HepG2 (cell line): ENCODE results near the gene PTPN20. TPM values are rescaled to one million over a fixed set of nuclear protein-coding genes. Genes with fewer than 3 reads are reported as not detected.

Source experiments
- ATAC-seq: fragments of 200-7000 bp; cut with Tn5 transposase; 3 replicates; pipeline ENCODE4 v1.9.1; 2020; ENCODE audit warnings: mild to moderate bottlenecking, moderate library complexity
- BruUV-seq: library from RNA; stranded (reverse); fragments of 400-500 nt; replicated peaks from 2 replicates; lab custom pipeline; 2021; lab: Mats Ljungman, UMichigan
- CTCF ChIA-PET: fragments of 300-600 bp; formaldehyde crosslinking; extraction: SDS; loops from one replicate; lab custom pipeline; 2021; ENCODE audit warnings: low total read pairs, inconsistent platforms, low intra/inter-chr PET ratio; lab: Yijun Ruan, JAX
- POLR2A ChIA-PET: fragments of 350-600 bp; sonication (Branson Sonifier 250); formaldehyde crosslinking; loops from one replicate; lab custom pipeline; 2020; ENCODE audit warnings: antibody characterized with exemption, inconsistent platforms; lab: Yijun Ruan, JAX
- DNase-seq: peaks from one replicate; pipeline ENCODE4 v3.0.0-alpha.2; 2015; ENCODE audit warnings: low spot score
- FAIRE-seq: peaks from 3 replicates; lab custom pipeline; 2011; peaks lifted over from hg19 to GRCh38; lab: Jason Lieb, UNC
- H2AFZ ChIP-seq: one replicate; pipeline ENCODE4 v1.6.1; 2011; ENCODE audit warnings: low read length, inconsistent platforms
- H3K27ac ChIP-seq: fragments of 300-600 bp; 3 replicates; pipeline ENCODE4 v1.8.0; 2011; ENCODE audit warnings: mixed run types, mild to moderate bottlenecking, mixed read lengths, low read length, inconsistent platforms; ENCODE audit not compliant: insufficient read depth; ENCODE audit errors: extremely low read length
- H3K27me3 ChIP-seq, 2 experiments: fragments of 200-600 bp in 1 of 2; 2 replicates in 1 of 2; 3 replicates in 1 of 2; pipeline versions ENCODE4 v1.6.0 to v1.8.0; 2011; ENCODE audit warnings: low read length in 2 of 2, mild to moderate bottlenecking in 2 of 2, moderate library complexity in 2 of 2, inconsistent platforms in 1 of 2; ENCODE audit not compliant: insufficient read depth in 2 of 2, control insufficient read depth in 1 of 2
- H3K36me3 ChIP-seq, 2 experiments: fragments of 200-600 bp in 1 of 2; replicated peaks in 1 of 2; 2 replicates in 1 of 2; 3 replicates in 1 of 2; pipeline versions ENCODE4 v1.5.1 to v1.8.0; 2011; ENCODE audit warnings: low read length in 2 of 2, inconsistent platforms in 1 of 2; ENCODE audit not compliant: insufficient read depth in 2 of 2, control insufficient read depth in 1 of 2
- H3K4me1 ChIP-seq: 2 replicates; pipeline ENCODE4 v1.5.1; 2012; ENCODE audit warnings: low read length, inconsistent platforms; ENCODE audit not compliant: insufficient read depth
- H3K4me2 ChIP-seq: 2 replicates; pipeline ENCODE4 v1.6.0; 2011; ENCODE audit warnings: low read depth, low read length, inconsistent platforms
- H3K4me3 ChIP-seq, 3 experiments: fragments of 200-600 bp in 1 of 3; sonication (generic), shearing (Covaris generic) in 1 of 3; replicated peaks in 1 of 3; 2 replicates each; pipeline ENCODE4 v1.5.1; 2011 to 2016; ENCODE audit warnings: low read length in 3 of 3, inconsistent platforms in 2 of 3, low read depth in 2 of 3, mild to moderate bottlenecking in 2 of 3, control low read depth in 1 of 3, mixed read lengths in 1 of 3; ENCODE audit not compliant: insufficient read depth in 1 of 3
- H3K79me2 ChIP-seq: one replicate; pipeline ENCODE4 v1.6.1; 2011; ENCODE audit warnings: low read length, inconsistent platforms; ENCODE audit not compliant: insufficient read depth
- H3K9ac ChIP-seq: 2 replicates; pipeline ENCODE4 v1.6.0; 2011; ENCODE audit warnings: mild to moderate bottlenecking, low read depth, low read length, inconsistent platforms; ENCODE audit not compliant: insufficient read depth
- H3K9me3 ChIP-seq: 2 replicates; pipeline ENCODE4 v1.5.1; 2012; ENCODE audit warnings: mild to moderate bottlenecking, low read length
- H4K20me1 ChIP-seq: 2 replicates; pipeline ENCODE4 v1.6.0; 2011; ENCODE audit warnings: inconsistent platforms, mild to moderate bottlenecking, low read length, moderate library complexity; ENCODE audit not compliant: insufficient read depth
- ATF7 ChIP-seq, 2 experiments: fragments of 450-650 bp in 1 of 2; sonication (generic) in 1 of 2; formaldehyde crosslinking in 1 of 2; IDR thresholded peaks; 2 replicates each; pipeline versions ENCODE4 v1.4.0 to v1.6.1; 2016 to 2020; ENCODE audit warnings: antibody characterized with exemption in 1 of 2, mild to moderate bottlenecking in 1 of 2, missing genetic modification reagents in 1 of 2
- ATRX ChIP-seq: sonication (generic); formaldehyde crosslinking; IDR thresholded peaks from 2 replicates; pipeline ENCODE4 v1.4.0; 2020; ENCODE audit warnings: missing genetic modification reagents, borderline replicate concordance
- ELF3 ChIP-seq: IDR thresholded peaks from 2 replicates; pipeline ENCODE4 v1.6.1; 2016; ENCODE audit warnings: missing genetic modification reagents, missing compliant biosample characterization
- EZH2 ChIP-seq: conservative IDR thresholded peaks from 2 replicates; pipeline ENCODE4 v1.6.1; 2012; ENCODE audit warnings: mild to moderate bottlenecking, low read depth, low read length, moderate library complexity
- HCFC1 ChIP-seq: fragments of 150-350 bp; IDR thresholded peaks from 2 replicates; pipeline ENCODE4 v1.6.1; 2014; ENCODE audit warnings: low read depth, low read length
- IRX3 ChIP-seq: sonication (generic); formaldehyde crosslinking; IDR thresholded peaks from 2 replicates; pipeline ENCODE4 v1.8.1; 2023; ENCODE audit warnings: mild to moderate bottlenecking, low read depth, missing genetic modification reagents, borderline replicate concordance
- KLF12 ChIP-seq: sonication (generic); formaldehyde crosslinking; IDR thresholded peaks from 2 replicates; pipeline ENCODE4 v1.4.0; 2020; ENCODE audit warnings: missing genetic modification reagents, borderline replicate concordance
- MXD1 ChIP-seq: sonication (generic); formaldehyde crosslinking; IDR thresholded peaks from 2 replicates; pipeline ENCODE4 v1.4.0; 2020; ENCODE audit warnings: mild to moderate bottlenecking, missing genetic modification reagents
- NCOA5 ChIP-seq: sonication (generic); formaldehyde crosslinking; IDR thresholded peaks from 2 replicates; pipeline ENCODE4 v1.4.0; 2020; ENCODE audit warnings: missing genetic modification reagents
- PREB ChIP-seq: sonication (generic); formaldehyde crosslinking; IDR thresholded peaks from 2 replicates; pipeline ENCODE4 v1.4.0; 2020; ENCODE audit warnings: missing genetic modification reagents
- SRSF1 ChIP-seq: fragments of 200-400 bp; formaldehyde crosslinking; optimal IDR thresholded peaks from 2 replicates; pipeline ENCODE3; 2017; ENCODE audit warnings: mild to moderate bottlenecking, low read depth, low read length, moderate library complexity
- ZBTB14 ChIP-seq: sonication (generic); formaldehyde crosslinking; IDR thresholded peaks from 2 replicates; pipeline ENCODE4 v1.4.0; 2020; ENCODE audit warnings: missing genetic modification reagents
- ZNF121 ChIP-seq: sonication (generic); formaldehyde crosslinking; IDR thresholded peaks from 2 replicates; pipeline ENCODE4 v1.5.0; 2020; ENCODE audit warnings: mild to moderate bottlenecking, missing genetic modification reagents
- ZNF468 ChIP-seq: sonication (generic); formaldehyde crosslinking; IDR thresholded peaks from 2 replicates; pipeline ENCODE4 v1.8.0; 2022; ENCODE audit warnings: mild to moderate bottlenecking, moderate library complexity, missing genetic modification reagents
- ZNF563 ChIP-seq: sonication (generic); formaldehyde crosslinking; IDR thresholded peaks from 2 replicates; pipeline ENCODE4 v1.8.0; 2022; ENCODE audit warnings: mild to moderate bottlenecking, moderate library complexity, missing genetic modification reagents
- WGBS: methylation state at CpG from one replicate; pipeline ENCODE4 v1.1.6; 2017; ENCODE audit warnings: low lambda C conversion rate; 5-methylcytosine and 5-hydroxymethylcytosine counted together
- in situ Hi-C: cut with HindIII; loops from 2 replicates; pipeline ENCODE4 v1.10.0; 2017; ENCODE audit warnings: low pct_unique_long_range_greater_than_20kb; ENCODE audit not compliant: extremely low pct_ligation_motif_present
- intact Hi-C: fragments of 100-400 bp; cut with micrococcal nuclease; formaldehyde crosslinking; loops from one replicate; pipeline ENCODE4 v1.10.0; 2022; ENCODE audit not compliant: unreplicated experiment
- polyA plus RNA-seq, 8 experiments: library from polyadenylated mRNA; depleted of rRNA in 3 of 8; stranded (reverse) in 7 of 8; unstranded in 1 of 8; fragments of >200 nt; fragmentation: Illumina TruSeq in 4 of 8; extraction: Trizol in 4 of 8; gene quantifications; 2 replicates each; pipeline versions ENCODE4 v1.2.1 to v1.2.3, GENCODE V29; 2011 to 2016; ENCODE audit warnings: low read depth in 4 of 8, missing spikeins in 1 of 8, mixed read lengths in 1 of 8; ENCODE audit not compliant: insufficient read depth in 1 of 8
- total RNA-seq, 5 experiments: library from RNA; depleted of rRNA; stranded (reverse); fragments of >200 nt; fragmentation: Illumina TruSeq; extraction: Trizol; gene quantifications; 2 replicates each; pipeline ENCODE4 v1.2.3, GENCODE V29; 2016; ENCODE audit warnings: low read depth in 1 of 5
- TF ChIP-seq, protein P1 (sequence below): sonication (generic); formaldehyde crosslinking; IDR thresholded peaks from 2 replicates; pipeline ENCODE4 v1.9.0; 2021; ENCODE audit warnings: missing genetic modification reagents, mild to moderate bottlenecking, borderline replicate concordance

The PTPN20 gene
- total and polyA plus RNA-seq, 2 of the 13 experiments (the other 11 are each of a cell fraction or from before 2014, with no cell fraction given), result not detected

- TF ChIP-seq ZNF563 (CRISPR knock-in tag), result no peak
- TF ChIP-seq ATRX (CRISPR knock-in tag), result no peak
- no peak for TF ChIP-seq KLF12 (CRISPR knock-in tag)
- TF ChIP-seq, protein P1, sequence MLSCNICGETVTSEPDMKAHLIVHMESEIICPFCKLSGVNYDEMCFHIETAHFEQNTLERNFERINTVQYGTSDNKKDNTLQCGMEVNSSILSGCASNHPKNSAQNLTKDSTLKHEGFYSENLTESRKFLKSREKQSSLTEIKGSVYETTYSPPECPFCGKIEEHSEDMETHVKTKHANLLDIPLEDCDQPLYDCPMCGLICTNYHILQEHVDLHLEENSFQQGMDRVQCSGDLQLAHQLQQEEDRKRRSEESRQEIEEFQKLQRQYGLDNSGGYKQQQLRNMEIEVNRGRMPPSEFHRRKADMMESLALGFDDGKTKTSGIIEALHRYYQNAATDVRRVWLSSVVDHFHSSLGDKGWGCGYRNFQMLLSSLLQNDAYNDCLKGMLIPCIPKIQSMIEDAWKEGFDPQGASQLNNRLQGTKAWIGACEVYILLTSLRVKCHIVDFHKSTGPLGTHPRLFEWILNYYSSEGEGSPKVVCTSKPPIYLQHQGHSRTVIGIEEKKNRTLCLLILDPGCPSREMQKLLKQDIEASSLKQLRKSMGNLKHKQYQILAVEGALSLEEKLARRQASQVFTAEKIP (CRISPR knock-in tag), result no peak
Measured at GRCh38 chr10:47039562-47039913, 128.3 kb downstream of the PTPN20 start (continued).

DNA sequence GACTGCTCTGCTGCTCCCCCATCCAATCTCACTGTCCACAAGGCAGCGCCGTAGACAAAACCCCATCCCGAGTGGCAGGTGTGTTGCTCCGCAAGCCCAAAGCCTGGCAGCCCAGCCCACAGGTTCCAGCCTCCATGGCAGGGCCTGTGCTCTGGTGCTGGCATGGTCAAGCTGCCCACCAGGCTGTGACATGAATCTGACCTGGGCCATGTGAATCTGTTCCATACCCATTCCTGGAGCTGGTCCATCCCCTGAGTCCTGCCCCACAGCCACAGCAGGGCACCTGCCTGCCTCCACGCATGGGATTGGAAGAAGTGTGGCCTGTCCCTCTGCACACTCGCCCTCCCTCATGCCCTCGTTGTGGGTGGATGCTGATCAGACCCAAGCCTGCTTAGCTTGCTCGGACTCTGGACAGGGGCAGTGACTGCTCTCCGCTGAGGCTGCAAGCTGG is 128.8 kb downstream of the PTPN20 start:
- Histone ChIP-seq H3K27me3 (peaks cover 7 to 17% of the 10 kb centered on the region in 2 experiments; a peak in 3 of 5 replicates), H3K4me1 (no peaks in the 10 kb centered on the region), H3K27ac (no peak overlapping the region), H3K9ac (no peak overlapping the region), H2AFZ (no peak overlapping the region), H3K4me3 (no peak overlapping the region), H3K9me3 (no peaks in the 10 kb centered on the region), H3K4me2 (no peak overlapping the region), H3K79me2 (no peaks in the 10 kb centered on the region), H3K36me3 (no peaks in the 10 kb centered on the region), H4K20me1 (no peaks in the 10 kb centered on the region)
- BruUV-seq, result no TSS peak
- ATAC-seq (no peak), DNase-seq (no peak), FAIRE-seq (no peak)
- POLR2A ChIA-PET, result no interaction called here
- 0% methylated on average over 5 of the region's 9 CpGs for WGBS
- CTCF ChIA-PET, result no interaction called here
- intact Hi-C loops, result no loop called here
- in situ Hi-C loops, result no loop called here
- no peak for TF ChIP-seq ELF3 (CRISPR knock-in tag)
- no peak for TF ChIP-seq MXD1 (CRISPR knock-in tag)
- TF ChIP-seq SRSF1, result no peak
- TF ChIP-seq EZH2, result no peak
- no peak for TF ChIP-seq HCFC1
- TF ChIP-seq, protein P1 (CRISPR knock-in tag), result no peak
- TF ChIP-seq ZBTB14 (CRISPR knock-in tag), result no peak
- TF ChIP-seq ZNF121 (CRISPR knock-in tag), result no peak
- no peak for TF ChIP-seq ZNF468 (CRISPR knock-in tag)
- TF ChIP-seq NCOA5 (CRISPR knock-in tag), result no peak
- TF ChIP-seq IRX3, result no peak
- no peak for TF ChIP-seq ATF7 (IDR thresholded peaks at IDR 0.05)
- no peak for TF ChIP-seq ATF7 (CRISPR knock-in tag; IDR thresholded peaks at IDR 0.05)
- TF ChIP-seq PREB (CRISPR knock-in tag), result no peak
